ENCODE data around the gene OSBPL8.

DNA sequence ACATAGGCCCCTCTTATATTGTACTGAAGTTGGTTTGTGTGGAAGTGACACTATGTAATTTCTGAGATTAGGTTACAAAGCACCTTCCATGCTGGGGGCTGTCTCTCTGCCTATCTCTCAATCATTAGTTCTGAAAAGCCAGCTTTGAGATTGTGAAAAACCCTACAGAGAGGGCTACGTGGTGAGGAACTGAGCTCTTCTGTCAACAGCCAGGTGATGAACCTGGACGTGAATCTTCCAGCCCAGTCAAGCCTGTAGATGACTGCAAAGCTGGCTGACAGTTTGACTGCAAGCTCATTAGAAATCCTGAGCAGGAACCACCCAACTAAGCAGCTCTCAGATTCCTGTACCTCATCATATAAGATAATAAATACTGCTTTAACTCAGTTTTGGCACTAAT is 175.0 kb downstream of the OSBPL8 start:
- TF ChIP-seq, protein P1, sequence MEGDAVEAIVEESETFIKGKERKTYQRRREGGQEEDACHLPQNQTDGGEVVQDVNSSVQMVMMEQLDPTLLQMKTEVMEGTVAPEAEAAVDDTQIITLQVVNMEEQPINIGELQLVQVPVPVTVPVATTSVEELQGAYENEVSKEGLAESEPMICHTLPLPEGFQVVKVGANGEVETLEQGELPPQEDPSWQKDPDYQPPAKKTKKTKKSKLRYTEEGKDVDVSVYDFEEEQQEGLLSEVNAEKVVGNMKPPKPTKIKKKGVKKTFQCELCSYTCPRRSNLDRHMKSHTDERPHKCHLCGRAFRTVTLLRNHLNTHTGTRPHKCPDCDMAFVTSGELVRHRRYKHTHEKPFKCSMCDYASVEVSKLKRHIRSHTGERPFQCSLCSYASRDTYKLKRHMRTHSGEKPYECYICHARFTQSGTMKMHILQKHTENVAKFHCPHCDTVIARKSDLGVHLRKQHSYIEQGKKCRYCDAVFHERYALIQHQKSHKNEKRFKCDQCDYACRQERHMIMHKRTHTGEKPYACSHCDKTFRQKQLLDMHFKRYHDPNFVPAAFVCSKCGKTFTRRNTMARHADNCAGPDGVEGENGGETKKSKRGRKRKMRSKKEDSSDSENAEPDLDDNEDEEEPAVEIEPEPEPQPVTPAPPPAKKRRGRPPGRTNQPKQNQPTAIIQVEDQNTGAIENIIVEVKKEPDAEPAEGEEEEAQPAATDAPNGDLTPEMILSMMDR (IDR thresholded peaks at IDR 0.05): no peak
- no peak for TF ChIP-seq POLR2A (IDR thresholded peaks at IDR 0.05)

Data from body of pancreas (tissue), 4 donors.